GM21737 (cell line): ENCODE data around the gene PDE6H.

Experiments
- ATAC-seq: cut with Tn5 transposase; IDR thresholded peaks from one replicate; pipeline ENCODE4 v1.9.1; 2021; ENCODE audit warnings: mild to moderate bottlenecking, moderate library complexity; ENCODE audit not compliant: unreplicated experiment

PDE6H gene

DNA sequence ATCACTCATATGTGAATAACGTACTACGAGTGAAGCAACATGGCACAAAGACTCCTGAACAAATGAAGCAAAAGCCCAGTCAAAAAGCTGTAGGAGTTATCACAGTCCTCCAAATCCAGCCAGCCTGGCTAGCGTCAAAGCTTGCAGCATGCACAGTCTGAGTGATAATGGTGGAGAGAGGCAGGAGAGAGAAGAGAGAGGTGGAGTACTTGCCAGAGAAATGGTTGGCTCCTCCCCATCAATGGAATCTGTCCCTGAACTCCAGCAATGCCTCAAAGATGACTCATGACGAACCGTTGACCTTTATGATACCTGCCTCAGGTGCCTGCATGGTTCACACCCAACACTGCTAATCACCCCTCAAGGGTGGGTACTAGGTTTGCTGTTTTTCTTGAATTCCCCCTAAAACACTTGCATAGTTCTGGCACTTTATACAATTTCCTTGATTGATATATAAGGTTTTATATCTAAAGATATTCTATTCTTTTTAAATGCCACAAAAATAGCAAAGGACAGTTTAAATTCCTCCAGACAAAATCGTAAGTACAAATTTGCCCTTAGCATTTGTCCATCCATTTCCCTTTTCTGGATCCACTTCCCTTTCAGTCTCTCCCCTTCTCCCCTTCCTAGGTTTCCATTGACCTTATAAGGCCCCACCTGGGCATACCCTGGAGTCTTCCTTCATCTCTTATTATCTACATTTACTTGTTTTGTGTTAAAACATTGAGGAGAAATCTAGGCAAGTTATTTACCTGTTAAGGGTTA is 21.7 kb upstream of the PDE6H start:
- no peak for ATAC-seq

DNA sequence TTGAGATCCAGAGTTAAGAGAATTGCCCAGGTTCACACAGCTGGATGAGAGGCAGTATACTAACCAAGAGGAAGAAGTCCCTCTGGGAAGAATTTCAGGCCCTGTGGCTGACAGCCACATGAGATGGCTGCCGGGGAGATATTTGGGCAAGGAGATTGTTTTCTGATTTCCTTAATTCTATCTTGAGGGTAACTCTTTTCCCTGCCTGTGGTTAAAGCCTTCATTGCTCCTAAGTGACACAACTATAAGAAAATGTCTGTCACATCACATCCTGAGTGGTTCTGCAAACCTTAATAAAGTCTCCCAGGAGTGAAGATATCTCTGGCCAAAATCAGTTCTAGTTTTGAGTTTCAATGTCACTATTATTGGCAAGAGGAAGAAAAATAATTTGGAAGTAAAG is 21.0 kb upstream of the PDE6H start:
- no peak for ATAC-seq

DNA sequence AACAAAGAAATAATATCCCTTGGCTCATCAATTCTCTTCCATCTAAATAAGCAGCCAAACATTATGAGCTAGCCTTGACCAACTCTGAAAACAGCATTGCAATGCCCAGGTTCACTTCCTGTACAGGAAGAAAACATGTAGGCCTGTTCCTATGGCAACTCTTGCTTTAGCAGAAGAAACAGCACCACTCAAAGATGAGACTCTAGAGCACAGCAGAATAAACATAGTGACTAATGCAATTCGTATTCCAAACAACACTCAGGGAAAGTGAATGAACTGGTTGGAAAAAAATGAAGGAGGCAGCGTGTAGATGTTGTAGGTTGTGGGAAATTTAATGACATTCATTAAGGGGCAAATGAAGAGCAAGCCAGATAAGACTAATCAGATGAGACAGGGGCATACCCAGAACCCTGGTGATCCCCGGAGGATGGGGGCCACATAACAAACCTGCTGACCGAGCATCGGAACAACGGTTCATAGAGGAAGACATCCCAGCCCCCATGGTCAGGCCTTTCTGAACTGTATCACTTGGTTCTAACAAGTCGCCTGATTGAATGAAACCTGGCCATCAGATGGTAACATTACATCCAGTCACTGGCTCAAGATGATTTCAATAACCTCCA is 20.4 kb upstream of the PDE6H start:
- peak; percentile 53 for ATAC-seq

DNA sequence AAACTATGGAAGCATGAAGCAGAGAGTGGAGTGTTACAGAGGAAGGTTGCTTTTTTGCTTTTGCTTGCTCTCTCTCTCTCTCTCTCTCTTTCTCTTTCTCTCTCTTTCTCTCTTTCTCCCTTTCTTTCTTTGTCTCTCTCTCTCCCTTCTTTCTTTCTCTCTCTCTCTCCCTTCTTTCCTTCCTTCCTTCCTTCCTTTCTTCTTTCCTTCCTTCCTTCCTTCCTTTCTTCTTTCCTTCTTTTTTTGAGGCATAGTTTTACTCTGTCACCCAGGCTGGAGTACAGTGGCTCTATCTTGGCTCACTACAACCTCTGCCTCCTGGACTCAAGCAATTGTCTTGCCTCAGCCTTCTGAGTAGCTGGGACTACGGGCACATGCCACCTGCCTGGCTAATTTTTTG is 19.1 kb upstream of the PDE6H start:
- ATAC-seq, result no peak

DNA sequence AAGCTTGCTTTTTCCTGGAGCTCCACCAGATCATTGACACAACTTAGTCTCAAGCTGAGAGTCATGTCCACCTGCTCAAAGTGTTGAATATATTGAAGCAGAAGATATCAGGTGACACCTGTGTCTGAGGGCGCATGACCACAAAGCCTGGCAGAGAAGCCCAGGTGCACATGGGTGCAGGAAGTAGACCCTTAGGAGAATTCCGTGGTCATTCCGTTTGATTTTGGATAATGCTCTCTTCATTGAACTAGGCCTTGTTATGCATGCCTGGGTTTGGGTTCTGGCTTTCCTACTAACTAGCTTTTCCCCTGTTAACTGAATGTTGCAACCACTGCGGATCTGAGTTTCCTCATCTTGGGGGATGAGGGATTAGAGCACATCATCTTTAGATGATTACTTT is 18.6 kb upstream of the PDE6H start:
- no peak for ATAC-seq

DNA sequence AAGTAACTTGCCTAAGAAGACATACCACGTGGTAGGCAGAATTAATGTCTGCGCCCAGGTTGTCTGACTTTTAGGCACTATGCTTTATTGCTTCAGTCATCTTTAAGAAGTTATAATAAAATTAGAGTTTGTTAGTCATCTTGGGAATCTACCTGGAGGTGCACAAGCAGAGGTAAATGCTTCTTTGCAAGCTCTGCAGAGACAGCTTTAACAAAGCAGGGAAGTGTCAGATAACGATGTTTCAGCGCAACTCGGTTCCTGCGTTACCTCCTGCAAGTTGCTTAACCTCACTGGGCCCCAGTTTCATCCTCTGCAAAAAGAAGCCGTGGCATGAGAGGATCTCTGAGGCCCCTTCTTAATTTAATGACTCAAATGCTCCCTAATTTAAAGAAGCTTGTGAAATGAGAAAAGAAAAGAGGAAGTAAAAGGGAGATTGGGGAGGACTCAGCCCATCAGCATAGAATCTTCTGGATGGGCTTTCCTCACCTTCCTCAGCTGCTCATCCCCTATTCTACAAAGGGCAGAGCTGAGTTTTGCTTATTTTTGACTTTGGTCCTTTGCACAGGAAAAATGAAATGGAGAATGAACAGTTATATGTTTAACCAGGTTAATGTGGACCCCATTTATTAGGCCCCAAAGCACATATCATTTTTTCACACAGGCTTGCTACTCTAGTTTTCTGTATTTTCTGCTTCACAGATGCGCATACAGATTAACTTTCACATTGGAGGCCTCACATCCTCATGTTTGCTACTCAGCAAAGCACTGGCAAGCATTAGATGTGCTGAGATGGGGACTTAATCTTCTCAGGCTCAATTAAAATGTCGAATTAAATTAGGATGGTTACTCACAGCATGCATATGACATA is 16.6 kb upstream of the PDE6H start:
- ATAC-seq, result peak; percentile 34

- ATAC-seq, result no peak
Observed at GRCh38 chr12:14956905-14957304, 15.9 kb upstream of the PDE6H start.

DNA sequence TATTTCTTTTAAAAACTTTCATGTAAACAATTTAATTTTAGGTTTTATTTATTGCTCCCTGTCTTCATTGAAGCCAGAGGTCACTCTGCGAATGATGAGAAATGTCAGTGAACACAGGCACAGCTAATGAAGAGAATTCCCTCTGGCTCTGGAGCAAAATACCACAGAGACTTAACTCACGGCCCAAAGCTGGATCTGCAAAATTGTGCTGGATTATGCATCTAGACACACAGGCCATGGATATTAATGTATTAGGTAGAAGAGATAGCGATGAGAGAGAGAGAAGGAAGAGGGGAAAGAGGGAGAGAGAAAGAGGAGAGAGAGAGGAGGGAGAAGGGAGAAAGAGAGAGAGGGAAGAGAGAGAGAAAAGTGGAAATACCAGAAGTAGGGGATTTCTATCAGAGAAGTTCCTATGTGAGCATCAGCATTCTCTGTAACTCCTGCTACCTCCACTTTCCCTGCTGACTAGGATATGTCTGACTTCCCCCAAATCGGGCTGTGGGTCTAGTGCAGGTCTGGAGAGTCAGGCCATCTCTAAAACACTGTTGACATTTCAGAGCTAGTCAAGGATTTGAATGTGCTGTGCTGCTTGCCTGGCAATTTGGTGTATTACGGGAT is 15.2 kb upstream of the PDE6H start:
- ATAC-seq, result no peak

DNA sequence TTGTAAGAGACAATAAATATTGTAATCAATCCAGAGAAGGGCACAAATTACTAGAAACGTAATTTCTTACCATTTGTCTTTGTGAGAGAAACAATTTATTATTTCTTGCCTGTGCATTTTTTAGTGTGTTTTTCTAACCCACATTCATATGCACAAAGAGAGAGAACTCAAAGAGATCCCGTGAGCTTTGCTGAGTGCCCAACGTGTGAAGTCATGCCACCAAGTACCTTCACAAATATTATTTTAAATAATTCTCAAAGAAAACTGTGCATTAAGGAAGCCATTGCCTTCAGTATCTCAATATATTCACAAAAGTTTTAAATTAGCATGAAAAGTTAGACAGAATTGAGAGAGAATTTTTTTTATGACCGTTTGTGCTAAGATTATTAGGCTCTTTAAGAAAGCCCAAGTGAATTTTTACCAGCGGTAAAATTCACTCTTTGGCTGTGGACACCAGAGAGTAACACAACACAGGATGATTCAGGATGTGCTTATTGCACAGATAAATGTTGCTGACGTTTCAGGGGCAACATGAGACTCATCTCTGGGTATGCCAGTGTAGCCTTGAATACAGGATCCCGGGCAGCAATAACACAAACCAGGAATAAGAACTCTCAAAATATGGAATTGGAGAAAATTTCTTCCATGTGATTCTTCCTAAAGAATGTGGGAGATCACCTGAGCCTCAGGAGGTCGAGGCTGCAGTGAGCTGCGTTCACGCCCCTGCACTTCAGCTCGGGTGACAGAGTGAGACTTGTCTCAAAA is 14.3 kb upstream of the PDE6H start:
- no peak for ATAC-seq

GRCh38 chr12:14959126-14959440 is 13.8 kb upstream of the PDE6H start:
- ATAC-seq, result no peak

GRCh38 chr12:14959463-14959862 is 13.4 kb upstream of the PDE6H start:
- ATAC-seq, result no peak

DNA sequence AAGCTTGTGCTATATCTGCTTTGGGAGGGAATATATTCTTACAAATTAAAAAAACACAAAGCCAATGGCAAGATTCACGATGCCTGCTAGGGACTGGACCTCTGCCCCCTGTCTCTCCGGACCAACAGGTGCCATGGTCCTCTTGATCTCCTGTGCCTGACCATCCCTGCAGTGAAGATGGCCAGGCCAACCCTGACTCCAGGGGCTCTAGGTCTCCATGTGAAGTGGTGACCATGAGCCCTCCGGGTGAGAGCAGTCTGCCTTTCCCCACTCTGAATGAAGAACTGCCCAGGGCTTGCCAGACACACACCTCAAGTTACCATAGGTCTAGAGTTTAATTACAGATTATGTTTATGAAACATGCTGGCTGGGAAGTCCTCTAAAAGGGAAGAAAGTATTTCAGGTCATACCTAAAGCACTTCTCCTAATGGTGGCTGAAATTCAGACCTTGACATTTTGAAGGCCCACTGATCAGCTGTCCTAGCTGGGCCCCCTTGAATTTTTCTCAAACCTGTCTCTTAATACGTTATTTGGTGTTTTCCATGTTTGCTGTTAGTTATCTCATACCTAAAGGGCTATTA is 12.8 kb upstream of the PDE6H start:
- ATAC-seq, result no peak

DNA sequence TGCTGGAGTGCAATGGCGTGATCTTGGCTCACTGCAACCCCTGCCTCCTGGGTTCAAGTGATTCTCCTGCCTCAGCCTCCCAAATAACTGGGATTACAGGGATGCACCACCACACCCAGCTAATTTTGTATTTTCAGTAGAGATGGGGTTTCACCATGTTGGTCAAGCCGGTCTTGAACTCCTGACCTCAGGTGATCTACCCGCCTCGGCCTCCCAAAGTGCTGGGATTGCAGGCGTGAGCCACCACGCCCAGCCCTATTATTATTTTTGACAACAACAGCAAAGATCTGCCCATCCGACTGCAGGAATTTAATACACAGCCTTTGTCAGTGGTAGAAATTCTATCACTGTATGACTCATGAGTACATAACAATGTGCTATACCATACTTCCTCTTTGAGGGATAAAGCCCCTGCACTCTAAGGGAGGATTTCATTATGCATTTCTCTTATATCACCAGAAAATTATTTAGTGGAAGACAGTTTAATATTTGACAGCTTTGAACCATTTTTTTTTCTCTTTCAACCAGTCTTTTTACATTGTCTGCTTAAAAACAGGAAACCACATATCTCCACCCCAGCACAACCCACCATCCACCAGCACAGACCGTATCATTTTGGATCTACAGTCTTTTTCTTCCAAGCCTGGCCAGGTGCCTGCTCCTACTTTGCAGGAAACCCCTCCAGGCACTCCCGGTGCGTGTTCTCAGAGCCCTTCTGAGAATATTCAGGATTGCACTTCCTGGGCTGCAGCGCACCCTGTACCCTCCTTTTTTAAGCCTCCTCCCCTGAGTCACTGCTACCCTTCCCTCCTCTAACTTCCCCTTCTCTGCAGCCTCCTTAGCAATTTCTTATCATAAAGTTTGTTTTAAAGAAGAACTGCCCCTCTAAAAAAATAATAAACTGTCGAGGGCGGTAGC is 12.0 kb upstream of the PDE6H start:
- peak; percentile 30 for ATAC-seq

DNA sequence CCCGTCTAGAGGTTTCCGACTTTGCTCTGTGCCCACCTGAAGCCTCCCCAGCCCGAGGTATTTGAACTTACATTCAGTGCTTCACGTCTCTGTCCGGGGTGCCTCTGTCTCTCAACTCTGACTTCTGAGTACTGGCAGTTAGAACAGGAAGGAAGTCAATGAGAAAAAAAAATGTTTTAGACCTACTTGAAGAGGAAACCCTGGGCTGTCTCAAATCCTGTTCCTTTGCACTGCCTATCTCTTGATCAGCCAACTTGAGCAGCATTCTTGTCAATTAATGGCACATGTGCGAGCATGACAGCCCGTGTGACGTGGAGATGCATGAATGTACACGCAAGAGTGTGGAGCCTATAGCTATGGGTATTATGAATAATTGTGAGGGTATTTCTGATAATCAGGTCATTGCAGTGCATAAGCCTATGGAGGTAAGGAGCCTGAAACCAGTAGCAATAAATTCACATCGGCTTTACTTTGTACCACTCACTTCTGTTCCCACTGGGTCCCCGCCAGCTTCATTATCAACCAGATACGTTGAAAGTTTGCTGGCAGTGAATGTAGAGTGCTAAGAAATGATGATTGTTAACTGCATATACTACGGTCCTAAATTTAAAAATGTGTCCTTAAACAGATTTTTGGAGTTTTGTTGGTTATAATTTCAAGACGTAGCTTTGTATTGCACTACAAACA is 11.2 kb upstream of the PDE6H start, which contains the start of gene ARHGDIB:
ARHGDIB (minus strand) TSS at position 136 of the 687 bp plus-strand sequence. CDS start 10,889 bp downstream, outside the sequence.
- peak; percentile 54 for ATAC-seq

DNA sequence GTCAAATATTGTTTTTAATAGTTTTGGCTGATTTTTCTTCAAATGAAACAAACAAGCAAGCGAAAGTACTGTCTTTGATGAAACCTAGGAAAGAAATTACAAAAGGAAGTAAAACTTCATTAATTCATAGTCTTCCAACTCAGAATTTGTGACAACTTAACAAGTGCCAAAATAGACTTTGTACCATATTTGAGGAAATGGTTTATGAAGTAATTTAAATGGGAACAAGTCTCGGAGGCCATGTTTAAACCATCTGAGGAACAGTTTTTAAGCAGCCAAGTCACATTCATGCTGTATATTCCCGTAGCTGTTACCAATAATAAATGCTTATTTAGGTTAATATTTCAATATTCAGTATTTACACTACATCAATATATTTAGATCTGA is 10.7 kb upstream of the PDE6H start:
- ATAC-seq, result no peak

DNA sequence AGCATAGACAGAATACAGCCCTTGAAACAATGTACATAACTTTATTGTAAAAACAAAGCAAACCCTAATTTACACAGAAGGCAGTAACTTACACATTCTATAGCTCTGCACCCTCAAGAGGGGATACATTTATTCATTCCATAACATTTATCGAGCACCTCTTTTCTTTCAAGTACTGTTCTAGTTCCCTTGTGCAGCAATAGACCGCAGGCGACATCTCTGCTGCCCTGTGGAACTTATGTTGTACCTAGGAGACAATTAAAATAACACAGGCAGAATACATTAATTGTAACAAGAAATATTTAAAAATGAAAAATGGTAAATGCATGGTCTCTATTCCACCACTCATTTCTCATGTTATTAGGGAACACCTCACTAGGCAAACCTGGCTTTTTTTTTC is 10.0 kb upstream of the PDE6H start:
- ATAC-seq, result no peak

GRCh38 chr12:14963520-14963919 is 9.3 kb upstream of the PDE6H start:
- ATAC-seq, result no peak

DNA sequence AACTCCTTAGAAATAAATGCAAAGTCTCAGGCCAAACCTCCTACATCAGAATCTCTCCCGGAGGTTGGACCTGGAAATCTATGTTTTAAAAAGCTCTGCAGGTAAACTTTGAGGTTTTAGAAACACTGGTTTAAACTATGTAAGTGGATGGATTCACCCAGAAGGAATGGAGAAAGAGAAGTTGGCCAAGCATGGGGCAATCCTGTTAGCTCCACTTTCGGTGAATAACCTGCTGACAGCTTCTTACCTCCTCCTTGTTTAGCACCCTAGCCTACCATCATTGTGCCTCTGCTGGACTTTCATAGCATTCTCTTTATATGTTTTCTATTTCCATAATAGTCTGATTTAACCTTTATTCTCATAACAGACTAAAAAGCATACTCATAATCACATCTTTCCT is 8.4 kb upstream of the PDE6H start:
- ATAC-seq, result no peak

DNA sequence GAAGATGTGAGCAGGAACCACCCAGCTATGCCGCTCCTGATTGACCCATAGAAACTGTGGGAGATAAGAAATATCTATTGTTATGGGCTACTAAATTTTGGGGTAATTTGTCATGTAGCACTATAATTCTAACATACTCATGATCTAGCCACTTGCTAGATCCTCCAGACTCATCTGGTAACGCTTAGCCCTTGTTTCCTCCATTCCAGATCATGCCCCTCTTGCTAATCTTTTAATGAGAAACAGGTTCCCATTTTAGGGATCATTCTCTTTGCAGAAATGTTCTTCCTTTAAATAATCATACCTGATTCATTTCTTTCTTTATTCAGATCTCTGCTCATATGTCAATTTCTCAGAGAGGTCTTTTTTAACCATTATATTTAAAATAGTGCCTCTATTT is 7.6 kb upstream of the PDE6H start:
- no peak for ATAC-seq
